DND-41 (cell line): ENCODE results near the gene RSPH4A.
A peak's percentile ranks its signal among the peaks of the same experiment; 100 is the strongest.
"Not testable (repeated sequence)": the region's sequence is repeated elsewhere in the genome, so short reads cannot be mapped to it uniquely, and the experiment has no call there.

Experiments used
- ATAC-seq: fragments of 200-7000 bp; cut with Tn5 transposase; 3 replicates; pipeline ENCODE4 v1.9.1; 2021; ENCODE audit warnings: low read depth; ENCODE audit not compliant: insufficient read depth
- DNase-seq: peaks from one replicate; pipeline ENCODE4 v3.0.0-alpha.2; 2020
- H2AFZ ChIP-seq: 2 replicates; pipeline ENCODE4 v1.6.0; 2012; ENCODE audit warnings: low read depth, low read length
- H3K27ac ChIP-seq: 2 replicates; pipeline ENCODE4 v1.5.1; 2012; ENCODE audit warnings: low read length, inconsistent platforms
- H3K27me3 ChIP-seq: fragments of 200-600 bp; sonication (generic); 2 replicates; pipeline ENCODE4 v1.6.0; 2012; ENCODE audit warnings: low read length, mild to moderate bottlenecking, inconsistent platforms; ENCODE audit not compliant: insufficient read depth, poor library complexity
- H3K36me3 ChIP-seq: 2 replicates; pipeline ENCODE4 v1.5.1; 2012; ENCODE audit warnings: low read length, inconsistent platforms; ENCODE audit not compliant: insufficient read depth
- H3K4me1 ChIP-seq: 2 replicates; pipeline ENCODE4 v1.5.1; 2012; ENCODE audit warnings: mild to moderate bottlenecking, low read length; ENCODE audit not compliant: insufficient read depth
- H3K4me2 ChIP-seq: 2 replicates; pipeline ENCODE4 v1.6.0; 2012; ENCODE audit warnings: mild to moderate bottlenecking, moderate library complexity, low read length, inconsistent platforms; ENCODE audit not compliant: insufficient read depth
- H3K4me3 ChIP-seq, 2 experiments: fragments of 200-600 bp in 1 of 2; shearing (Covaris generic) in 1 of 2; 2 replicates each; pipeline ENCODE4 v1.5.1; 2012 to 2016; ENCODE audit warnings: inconsistent platforms in 2 of 2, low read length in 2 of 2, mild to moderate bottlenecking in 2 of 2, low read depth in 1 of 2, moderate library complexity in 1 of 2
- H3K79me2 ChIP-seq: 2 replicates; pipeline ENCODE4 v1.6.0; 2012; ENCODE audit warnings: low read length, inconsistent platforms; ENCODE audit not compliant: insufficient read depth
- H3K9ac ChIP-seq: 2 replicates; pipeline ENCODE4 v1.6.0; 2012; ENCODE audit warnings: low read depth, mild to moderate bottlenecking, inconsistent platforms, low read length, moderate library complexity
- H3K9me3 ChIP-seq: 2 replicates; pipeline ENCODE4 v1.5.1; 2012; ENCODE audit warnings: low read length, moderate library complexity, mild to moderate bottlenecking, inconsistent platforms; ENCODE audit not compliant: insufficient read depth, severe bottlenecking
- H4K20me1 ChIP-seq: 2 replicates; pipeline ENCODE4 v1.6.0; 2012; ENCODE audit warnings: low read length; ENCODE audit not compliant: insufficient read depth
- EZH2 ChIP-seq: IDR thresholded peaks from 3 replicates; pipeline ENCODE4 v1.6.1; 2012; ENCODE audit warnings: borderline replicate concordance, low read depth, mild to moderate bottlenecking, moderate library complexity, low read length, inconsistent platforms; ENCODE audit not compliant: severe bottlenecking
- TF ChIP-seq, protein P1 (sequence below): IDR thresholded peaks from 2 replicates; pipeline ENCODE4 v1.5.1; 2012; ENCODE audit warnings: borderline replicate concordance, low read length, moderate library complexity, mild to moderate bottlenecking; ENCODE audit not compliant: poor library complexity, severe bottlenecking; ENCODE audit errors: extremely low read depth

The RSPH4A gene

DNA sequence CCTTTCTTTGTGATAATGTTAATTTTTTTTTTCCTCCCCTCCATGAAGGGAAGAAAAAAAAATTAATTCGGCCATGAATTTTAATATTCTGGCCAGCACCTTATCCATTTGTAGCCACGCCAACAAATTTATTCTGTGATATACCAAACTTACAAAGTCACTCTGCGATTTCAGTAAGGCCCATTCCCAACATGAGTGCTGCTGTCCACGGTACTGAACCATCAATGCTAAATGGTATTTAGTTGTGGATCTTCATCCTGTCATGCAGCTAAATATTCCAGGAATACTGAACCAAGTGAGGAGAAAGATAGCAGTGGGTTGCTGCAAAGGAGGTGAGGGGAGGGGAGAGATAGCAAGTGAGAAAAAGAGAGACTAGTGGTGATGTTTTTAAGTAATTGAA lies 19.5 kb upstream of the RSPH4A start:
- Histone ChIP-seq H3K9ac (no peak overlapping the region), H4K20me1 (no peaks in the 10 kb centered on the region), H3K4me2 (no peak overlapping the region), H3K79me2 (no peaks in the 10 kb centered on the region), H3K9me3 (no peaks in the 10 kb centered on the region), H3K27ac (no peak overlapping the region), H3K36me3 (peaks cover 28% of the 10 kb centered on the region), H2AFZ (no peak overlapping the region), H3K4me1 (no peaks in the 10 kb centered on the region), H3K27me3 (no peaks in the 10 kb centered on the region), H3K4me3 (no peak overlapping the region)
- ATAC-seq (peak; percentile 61; the same call in 1 of the 3 replicates), DNase-seq (peak; percentile 27)
- TF ChIP-seq, protein P1, sequence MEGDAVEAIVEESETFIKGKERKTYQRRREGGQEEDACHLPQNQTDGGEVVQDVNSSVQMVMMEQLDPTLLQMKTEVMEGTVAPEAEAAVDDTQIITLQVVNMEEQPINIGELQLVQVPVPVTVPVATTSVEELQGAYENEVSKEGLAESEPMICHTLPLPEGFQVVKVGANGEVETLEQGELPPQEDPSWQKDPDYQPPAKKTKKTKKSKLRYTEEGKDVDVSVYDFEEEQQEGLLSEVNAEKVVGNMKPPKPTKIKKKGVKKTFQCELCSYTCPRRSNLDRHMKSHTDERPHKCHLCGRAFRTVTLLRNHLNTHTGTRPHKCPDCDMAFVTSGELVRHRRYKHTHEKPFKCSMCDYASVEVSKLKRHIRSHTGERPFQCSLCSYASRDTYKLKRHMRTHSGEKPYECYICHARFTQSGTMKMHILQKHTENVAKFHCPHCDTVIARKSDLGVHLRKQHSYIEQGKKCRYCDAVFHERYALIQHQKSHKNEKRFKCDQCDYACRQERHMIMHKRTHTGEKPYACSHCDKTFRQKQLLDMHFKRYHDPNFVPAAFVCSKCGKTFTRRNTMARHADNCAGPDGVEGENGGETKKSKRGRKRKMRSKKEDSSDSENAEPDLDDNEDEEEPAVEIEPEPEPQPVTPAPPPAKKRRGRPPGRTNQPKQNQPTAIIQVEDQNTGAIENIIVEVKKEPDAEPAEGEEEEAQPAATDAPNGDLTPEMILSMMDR = no peak
- TF ChIP-seq EZH2 = no peak

- ATAC-seq, H3K9ac ChIP-seq, DNase-seq, H3K79me2 ChIP-seq, H3K9me3 ChIP-seq, H4K20me1 ChIP-seq, H3K4me1 ChIP-seq, H3K36me3 ChIP-seq, H3K27me3 ChIP-seq, H3K4me2 ChIP-seq, H3K27ac ChIP-seq, H3K4me3 ChIP-seq, H2AFZ ChIP-seq: not testable (repeated sequence)
These were observed 12.4 kb upstream of the RSPH4A start for GRCh38 chr6:116603916-116604315.

GRCh38 chr6:116604868-116605267 lies 11.4 kb upstream of the RSPH4A start:
- H3K79me2 ChIP-seq, H3K36me3 ChIP-seq, ATAC-seq, H3K4me3 ChIP-seq, H3K27me3 ChIP-seq, H2AFZ ChIP-seq, H3K9ac ChIP-seq, H3K4me2 ChIP-seq, H3K9me3 ChIP-seq, DNase-seq, H3K27ac ChIP-seq, H4K20me1 ChIP-seq, H3K4me1 ChIP-seq: not testable (repeated sequence)

DNA sequence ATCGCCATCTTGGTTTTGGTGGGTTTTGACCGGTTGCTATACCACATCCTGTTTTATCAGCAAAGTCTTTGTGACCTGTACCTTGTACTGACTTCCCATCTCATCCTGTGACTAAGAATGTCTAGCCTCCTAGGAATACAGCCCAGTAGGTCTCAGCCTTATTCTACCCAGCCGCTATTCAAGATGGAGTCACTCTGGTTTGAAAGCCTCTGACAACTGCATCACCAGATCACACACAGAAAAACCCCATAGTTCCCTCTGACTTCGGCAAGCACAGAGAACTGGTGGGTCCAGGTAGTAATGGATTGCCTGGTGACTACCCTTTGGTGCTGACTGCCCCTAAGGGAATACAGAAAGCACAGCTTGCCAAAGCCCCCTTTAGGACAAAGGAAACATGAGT lies 10.3 kb upstream of the RSPH4A start:
- ATAC-seq = no peak
- no peak for TF ChIP-seq EZH2
- TF ChIP-seq, protein P1 = no peak
- no peaks in the 10 kb centered on the region for H4K20me1 ChIP-seq
- H3K79me2 ChIP-seq = no peaks in the 10 kb centered on the region
- H3K9ac ChIP-seq = no peak overlapping the region
- no peaks in the 10 kb centered on the region for H3K36me3 ChIP-seq
- H3K4me2 ChIP-seq = no peak overlapping the region
- H3K4me1 ChIP-seq = no peaks in the 10 kb centered on the region
- no peak overlapping the region for H2AFZ ChIP-seq
- H3K9me3 ChIP-seq = no peaks in the 10 kb centered on the region
- no peaks in the 10 kb centered on the region for H3K27me3 ChIP-seq
- no peak overlapping the region for H3K4me3 ChIP-seq
- H3K27ac ChIP-seq = no peak overlapping the region
- no peak for DNase-seq

DNA sequence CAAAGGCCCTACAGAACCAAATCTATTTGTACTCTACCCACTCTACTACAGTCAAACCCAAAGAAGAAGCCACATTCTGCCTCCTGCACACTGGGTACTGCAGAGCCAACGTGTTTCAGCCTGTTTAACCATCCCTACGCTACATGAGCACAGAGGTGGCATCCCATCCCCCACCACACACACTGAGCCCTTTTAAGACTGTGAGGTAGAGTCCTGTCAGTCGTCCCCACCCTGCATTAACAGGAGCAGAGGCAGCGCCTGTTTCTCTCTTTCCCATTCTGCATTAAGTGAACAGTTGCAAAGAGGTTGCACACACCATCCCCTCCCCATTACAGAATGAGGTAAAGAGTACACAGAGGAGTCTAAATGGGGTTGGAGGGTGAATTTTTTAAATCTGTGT lies 5.2 kb upstream of the RSPH4A start:
- H3K9ac ChIP-seq = no peak overlapping the region
- peaks cover 10% of the 10 kb centered on the region for H3K4me1 ChIP-seq
- no peak overlapping the region for H3K27ac ChIP-seq
- H3K4me3 ChIP-seq = no peak overlapping the region
- no peaks in the 10 kb centered on the region for H3K9me3 ChIP-seq
- no peak for TF ChIP-seq EZH2
- TF ChIP-seq, protein P1 = no peak
- H4K20me1 ChIP-seq = no peaks in the 10 kb centered on the region
- H2AFZ ChIP-seq = no peak overlapping the region
- ATAC-seq = no peak
- no peak for DNase-seq
- no peaks in the 10 kb centered on the region for H3K36me3 ChIP-seq
- peaks cover 5% of the 10 kb centered on the region for H3K27me3 ChIP-seq
- H3K4me2 ChIP-seq = no peak overlapping the region
- H3K79me2 ChIP-seq = no peaks in the 10 kb centered on the region
